IMR-90 (cell line): ENCODE data around the gene DTNA. TPM values are rescaled to one million over a fixed set of nuclear protein-coding genes. Genes with fewer than 3 reads are reported as not detected.

Source experiments
- ATAC-seq: fragments of 200-7000 bp; cut with Tn5 transposase; 2 replicates; pipeline ENCODE4 v1.9.1; 2020; ENCODE audit warnings: low read depth, mild to moderate bottlenecking, moderate library complexity
- BruUV-seq: library from RNA; stranded (reverse); fragments of 400-500 nt; replicated peaks from 2 replicates; lab custom pipeline; 2021; lab: Mats Ljungman, UMichigan
- CTCF ChIA-PET: fragments of 300-600 bp; formaldehyde crosslinking; extraction: SDS; loops from one replicate; lab custom pipeline; 2021; ENCODE audit warnings: antibody characterized with exemption; lab: Yijun Ruan, JAX
- POLR2A ChIA-PET: fragments of 300-600 bp; sonication (Branson Sonifier 250); formaldehyde crosslinking; loops from one replicate; lab custom pipeline; 2022; ENCODE audit warnings: antibody characterized with exemption; ENCODE audit not compliant: unreplicated experiment; lab: Charles Lee
- DNase-seq: peaks from one replicate; pipeline ENCODE4 v3.0.0; 2013
- H2AFZ ChIP-seq: replicated peaks from 2 replicates; pipeline ENCODE3; 2013; ENCODE audit warnings: low read length, mild to moderate bottlenecking; ENCODE audit not compliant: poor library complexity
- H2AK5ac ChIP-seq: 2 replicates; pipeline ENCODE4 v1.6.1; 2013; ENCODE audit warnings: low read depth, low read length, inconsistent platforms
- H2AK9ac ChIP-seq: replicated peaks from 2 replicates; pipeline ENCODE3; 2013; ENCODE audit warnings: mild to moderate bottlenecking, low read depth, low read length, moderate library complexity; ENCODE audit not compliant: poor library complexity
- H2BK120ac ChIP-seq: 2 replicates; pipeline ENCODE4 v1.6.1; 2013; ENCODE audit warnings: low read depth, low read length, inconsistent platforms
- H2BK15ac ChIP-seq: 3 replicates; pipeline ENCODE4 v1.6.1; 2013; ENCODE audit warnings: low read depth, low read length, inconsistent platforms
- H2BK20ac ChIP-seq: 2 replicates; pipeline ENCODE4 v1.6.1; 2013; ENCODE audit warnings: low read depth, mild to moderate bottlenecking, inconsistent platforms, low read length, moderate library complexity
- H2BK5ac ChIP-seq: 2 replicates; pipeline ENCODE4 v1.6.1; 2013; ENCODE audit warnings: mild to moderate bottlenecking, low read depth, low read length, inconsistent platforms; ENCODE audit not compliant: poor library complexity, severe bottlenecking
- H3K14ac ChIP-seq: replicated peaks from 2 replicates; pipeline ENCODE4 v1.6.1; 2013; ENCODE audit warnings: low read depth, low read length, inconsistent platforms
- H3K18ac ChIP-seq: 2 replicates; pipeline ENCODE4 v1.6.1; 2013; ENCODE audit warnings: low read depth, low read length, control low read depth
- H3K23ac ChIP-seq: 2 replicates; pipeline ENCODE4 v1.6.1; 2013; ENCODE audit warnings: low read depth, low read length, inconsistent platforms
- H3K27ac ChIP-seq: 2 replicates; pipeline ENCODE4 v1.5.1; 2013; ENCODE audit warnings: mild to moderate bottlenecking, control low read depth, low read length; ENCODE audit not compliant: insufficient read depth
- H3K27me3 ChIP-seq: 2 replicates; pipeline ENCODE4 v1.6.1; 2013; ENCODE audit warnings: low read length; ENCODE audit not compliant: control insufficient read depth, insufficient read depth
- H3K36me3 ChIP-seq: 2 replicates; pipeline ENCODE4 v1.6.1; 2013; ENCODE audit warnings: low read length, mixed read lengths; ENCODE audit not compliant: control insufficient read depth, insufficient read depth
- H3K4ac ChIP-seq: 2 replicates; pipeline ENCODE4 v1.6.1; 2013; ENCODE audit warnings: low read depth, low read length, inconsistent platforms
- H3K4me1 ChIP-seq: 2 replicates; pipeline ENCODE4 v1.6.1; 2013; ENCODE audit warnings: low read length, mixed read lengths; ENCODE audit not compliant: control insufficient read depth, insufficient read depth
- H3K4me2 ChIP-seq: 2 replicates; pipeline ENCODE4 v1.6.1; 2013; ENCODE audit warnings: low read depth, mild to moderate bottlenecking, control low read depth, low read length, moderate library complexity
- H3K4me3 ChIP-seq: 2 replicates; pipeline ENCODE4 v1.5.1; 2013; ENCODE audit warnings: low read depth, mild to moderate bottlenecking, control low read depth, low read length, moderate library complexity; ENCODE audit not compliant: insufficient read depth
- H3K56ac ChIP-seq: 2 replicates; pipeline ENCODE4 v1.6.1; 2013; ENCODE audit warnings: low read length, inconsistent platforms; ENCODE audit not compliant: insufficient read depth; ENCODE audit errors: extremely low read depth
- H3K79me1 ChIP-seq, 2 experiments: 2 replicates each; pipeline ENCODE4 v1.6.1; 2013; ENCODE audit warnings: low read length in 2 of 2, inconsistent platforms in 1 of 2, low read depth in 1 of 2
- H3K9ac ChIP-seq: 2 replicates; pipeline ENCODE4 v1.6.1; 2013; ENCODE audit warnings: low read depth, low read length, control low read depth
- H3K9me1 ChIP-seq: 2 replicates; pipeline ENCODE4 v1.6.1; 2013; ENCODE audit warnings: low read length, inconsistent platforms; ENCODE audit not compliant: insufficient read depth
- H3K9me3 ChIP-seq: 2 replicates; pipeline ENCODE4 v1.6.1; 2013; ENCODE audit warnings: low read length; ENCODE audit not compliant: control insufficient read depth, insufficient read depth
- H4K20me1 ChIP-seq: 2 replicates; pipeline ENCODE4 v1.6.1; 2013; ENCODE audit warnings: low read length, inconsistent platforms; ENCODE audit not compliant: insufficient read depth
- H4K5ac ChIP-seq: 2 replicates; pipeline ENCODE4 v1.6.1; 2013; ENCODE audit warnings: mild to moderate bottlenecking, low read depth, low read length, control low read depth
- H4K8ac ChIP-seq, 2 experiments: 2 replicates each; pipeline ENCODE4 v1.6.1; 2013; ENCODE audit warnings: low read depth in 2 of 2, low read length in 2 of 2, control low read depth in 1 of 2, inconsistent platforms in 1 of 2
- H4K91ac ChIP-seq: 2 replicates; pipeline ENCODE4 v1.6.1; 2013; ENCODE audit warnings: low read depth, low read length, inconsistent platforms; ENCODE audit not compliant: insufficient read depth
- ELK1 ChIP-seq: fragments of 150-350 bp; IDR thresholded peaks from 2 replicates; pipeline ENCODE4 v1.6.1; 2016; ENCODE audit warnings: low read depth, mild to moderate bottlenecking, low read length, moderate library complexity, borderline replicate concordance
- NFE2L2 ChIP-seq: fragments of 150-350 bp; IDR thresholded peaks from 2 replicates; pipeline ENCODE4 v1.6.1; 2016; ENCODE audit warnings: low read depth, mild to moderate bottlenecking, low read length
- USF2 ChIP-seq: fragments of 150-350 bp; IDR thresholded peaks from 2 replicates; pipeline ENCODE4 v1.6.1; 2017; ENCODE audit warnings: mild to moderate bottlenecking, antibody characterized with exemption, low read length, low read depth
- WGBS, 2 experiments: methylation state at CpG; one replicate each; pipeline versions ENCODE4 v1.1.5 to v1.1.7; 2013; ENCODE audit warnings: missing lambda C conversion rate in 2 of 2; ENCODE audit not compliant: insufficient read length in 1 of 2; ENCODE audit errors: extremely low coverage in 2 of 2; 5-methylcytosine and 5-hydroxymethylcytosine counted together
- dilution Hi-C: fragments of 300-500 bp; cut with HindIII; formaldehyde crosslinking; loops from one replicate; pipeline ENCODE4 v1.14.3; 2018; ENCODE audit warnings: low sequenced_read_pairs; ENCODE audit not compliant: unreplicated experiment
- in situ Hi-C: fragments of 300-500 bp; cut with MboI; formaldehyde crosslinking; loops from 3 replicates; pipeline ENCODE4 v1.14.3; 2019; ENCODE audit warnings: low sequenced_read_pairs, inconsistent platforms, mixed read lengths
- intact Hi-C: fragments of 100-400 bp; cut with micrococcal nuclease; formaldehyde crosslinking; loops from 2 replicates; pipeline ENCODE4 v1.10.0; 2022
- polyA plus RNA-seq, 3 experiments: library from polyadenylated mRNA; depleted of rRNA; stranded (reverse); fragments of >200 nt; gene quantifications; 2 replicates each; pipeline ENCODE4 v1.2.3, GENCODE V29; 2012; ENCODE audit warnings: low replicate concordance in 1 of 3
- total RNA-seq: library from RNA; depleted of rRNA; stranded (reverse); fragments of >200 nt; gene quantifications from 2 replicates; pipeline ENCODE4 v1.2.3, GENCODE V29; 2012

DTNA gene
- total and polyA plus RNA-seq, 2 of the 4 experiments (the other 2 are of a cell fraction) = 9.5 to 10.8 TPM

- no peak overlapping the region for H3K27ac ChIP-seq
- dilution Hi-C loops (no loop called here), in situ Hi-C loops (no loop called here), intact Hi-C loops (no loop called here)
- H3K4me2 ChIP-seq = no peak overlapping the region
- DNase-seq (peak; percentile 72), ATAC-seq (peak; percentile 86)
- H3K9me3 ChIP-seq = no peaks in the 10 kb centered on the region
- no peak overlapping the region for H3K14ac ChIP-seq
- no peak overlapping the region for H4K91ac ChIP-seq
- H3K79me1 ChIP-seq = no peaks in the 10 kb centered on the region
- no peak overlapping the region for H2BK20ac ChIP-seq
- peak overlapping the region; percentile 48 for H2AK9ac ChIP-seq
- H4K8ac ChIP-seq = no peak overlapping the region
- no peak overlapping the region for H2BK5ac ChIP-seq
- CTCF ChIA-PET = interaction anchor here (0.6 to 2.1 kb wide), 3 partner anchors 14 to 166 kb away, joined by 3 to 7 read pairs (median 4); no protein-coding TSS in a partner anchor
- no peak overlapping the region for H3K56ac ChIP-seq
- H3K36me3 ChIP-seq = no peaks in the 10 kb centered on the region
- H3K4ac ChIP-seq = no peak overlapping the region
- no peak overlapping the region for H2BK15ac ChIP-seq
- H3K9me1 ChIP-seq = no peaks in the 10 kb centered on the region
- no TSS peak for BruUV-seq
- peak overlapping the region; percentile 13 for H2AFZ ChIP-seq
- TF ChIP-seq ELK1 (no peak), NFE2L2 (no peak), USF2 (peak; percentile 52; the same call in 1 of the 2 replicates)
- H3K4me3 ChIP-seq = no peak overlapping the region
- H4K5ac ChIP-seq = no peak overlapping the region
- POLR2A ChIA-PET = no interaction called here
- H3K18ac ChIP-seq = no peak overlapping the region
- H4K20me1 ChIP-seq = no peaks in the 10 kb centered on the region
- WGBS, 2 experiments = no CpG with 5 or more reads among the region's 2 CpGs
- no peaks in the 10 kb centered on the region; the same call in 1 of the 2 replicates for H3K27me3 ChIP-seq
- no peak overlapping the region for H2AK5ac ChIP-seq
- no peak overlapping the region for H3K23ac ChIP-seq
- peaks cover 5% of the 10 kb centered on the region for H3K4me1 ChIP-seq
- H2BK120ac ChIP-seq = no peak overlapping the region
- H3K9ac ChIP-seq = no peak overlapping the region
Measured at GRCh38 chr18:34801774-34802173, 91.7 kb downstream of the DTNA start.
